ENCODE measurements around the gene HVCN1.
"Not testable (repeated sequence)": the region's sequence is repeated elsewhere in the genome, so short reads cannot be mapped to it uniquely, and the experiment has no call there.

The HVCN1 gene, protein sequence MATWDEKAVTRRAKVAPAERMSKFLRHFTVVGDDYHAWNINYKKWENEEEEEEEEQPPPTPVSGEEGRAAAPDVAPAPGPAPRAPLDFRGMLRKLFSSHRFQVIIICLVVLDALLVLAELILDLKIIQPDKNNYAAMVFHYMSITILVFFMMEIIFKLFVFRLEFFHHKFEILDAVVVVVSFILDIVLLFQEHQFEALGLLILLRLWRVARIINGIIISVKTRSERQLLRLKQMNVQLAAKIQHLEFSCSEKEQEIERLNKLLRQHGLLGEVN

GRCh38 chr12:110688446-110689280, at the start of gene HVCN1:
TSS of gene HVCN1 (minus strand) at chr12:110689115. CDS start at chr12:110683245, 5,870 bp downstream.
- Histone ChIP-seq H3K27me3 (ENCODE audit: insufficient read depth, low read length) (peaks cover 29% of the 10 kb centered on the region), H3K4me1 (ENCODE audit: control insufficient read depth, insufficient read depth, low read length, unreplicated experiment) (peaks cover 5% of the 10 kb centered on the region), H3K36me3 (ENCODE audit: insufficient read depth, low read length) (no peaks in the 10 kb centered on the region), H2AFZ (ENCODE audit: low read length, unreplicated experiment) (peak within 1 kb of the TSS; percentile 44), H3K79me2 (ENCODE audit: control insufficient read depth, insufficient read depth, low read length, unreplicated experiment) (no peaks in the 10 kb centered on the region), H3K27ac (ENCODE audit: low read depth, low read length) (no peak within 1 kb of the TSS), H3K4me3 (ENCODE audit: low read depth, low read length) (peak within 1 kb of the TSS; percentile 67)

DNA sequence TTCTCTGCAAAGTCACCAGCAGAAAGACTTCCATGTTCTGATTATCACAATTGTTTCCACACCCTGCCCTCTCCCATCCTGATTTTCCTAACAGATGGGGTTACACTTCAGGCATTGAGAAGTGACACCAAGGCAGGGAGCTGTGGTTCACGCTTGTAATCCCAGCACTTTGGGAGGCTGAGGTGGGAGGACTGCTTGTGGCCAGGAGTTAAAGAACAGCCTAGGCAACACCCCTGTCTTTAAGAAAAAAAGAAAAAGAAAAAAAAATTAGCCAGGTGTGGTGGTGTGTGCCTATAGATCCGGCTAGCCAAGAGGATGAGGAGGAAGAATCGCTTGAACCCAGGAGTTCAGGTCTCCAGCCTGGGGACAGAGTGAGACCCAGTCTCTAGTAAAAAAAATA, 48.6 kb upstream of the HVCN1 start:
- Histone ChIP-seq H2AFZ (ENCODE audit: low read length, unreplicated experiment) (no peak overlapping the region), H3K27me3 (ENCODE audit: insufficient read depth, low read length) (no peaks in the 10 kb centered on the region), H3K27ac (ENCODE audit: low read depth, low read length) (no peak overlapping the region), H3K4me1 (ENCODE audit: control insufficient read depth, insufficient read depth, low read length, unreplicated experiment) (peaks cover 36% of the 10 kb centered on the region), H3K4me3 (ENCODE audit: low read depth, low read length) (no peak overlapping the region), H3K36me3 (ENCODE audit: insufficient read depth, low read length) (0 out of 2 replicates have a peak, but pooled peaks cover 2% of the 10 kb centered on the region), H3K79me2 (ENCODE audit: control insufficient read depth, insufficient read depth, low read length, unreplicated experiment) (peaks cover 100% of the 10 kb centered on the region)

GRCh38 chr12:110737016-110737415, 48.1 kb upstream of the HVCN1 start:
- H3K79me2 ChIP-seq (ENCODE audit: control insufficient read depth, insufficient read depth, low read length, unreplicated experiment), result peaks cover 100% of the 10 kb centered on the region
- H3K4me1 ChIP-seq (ENCODE audit: control insufficient read depth, insufficient read depth, low read length, unreplicated experiment), result peaks cover 36% of the 10 kb centered on the region
- not testable (repeated sequence) for H2AFZ ChIP-seq (ENCODE audit: low read length, unreplicated experiment); H3K36me3 ChIP-seq (ENCODE audit: insufficient read depth, low read length); H3K27ac ChIP-seq (ENCODE audit: low read depth, low read length); H3K4me3 ChIP-seq (ENCODE audit: low read depth, low read length); H3K27me3 ChIP-seq (ENCODE audit: insufficient read depth, low read length)

GRCh38 chr12:110733900-110734299, 45.0 kb upstream of the HVCN1 start:
- peaks cover 24% of the 10 kb centered on the region for H3K4me1 ChIP-seq (ENCODE audit: control insufficient read depth, insufficient read depth, low read length, unreplicated experiment)
- no peak overlapping the region for H3K27ac ChIP-seq (ENCODE audit: low read depth, low read length)
- no peaks in the 10 kb centered on the region for H3K27me3 ChIP-seq (ENCODE audit: insufficient read depth, low read length)
- no peak overlapping the region for H3K4me3 ChIP-seq (ENCODE audit: low read depth, low read length)
- H2AFZ ChIP-seq (ENCODE audit: low read length, unreplicated experiment), result no peak overlapping the region
- peaks cover 26% of the 10 kb centered on the region for H3K36me3 ChIP-seq (ENCODE audit: insufficient read depth, low read length)
- H3K79me2 ChIP-seq (ENCODE audit: control insufficient read depth, insufficient read depth, low read length, unreplicated experiment), result peaks cover 93% of the 10 kb centered on the region

DNA sequence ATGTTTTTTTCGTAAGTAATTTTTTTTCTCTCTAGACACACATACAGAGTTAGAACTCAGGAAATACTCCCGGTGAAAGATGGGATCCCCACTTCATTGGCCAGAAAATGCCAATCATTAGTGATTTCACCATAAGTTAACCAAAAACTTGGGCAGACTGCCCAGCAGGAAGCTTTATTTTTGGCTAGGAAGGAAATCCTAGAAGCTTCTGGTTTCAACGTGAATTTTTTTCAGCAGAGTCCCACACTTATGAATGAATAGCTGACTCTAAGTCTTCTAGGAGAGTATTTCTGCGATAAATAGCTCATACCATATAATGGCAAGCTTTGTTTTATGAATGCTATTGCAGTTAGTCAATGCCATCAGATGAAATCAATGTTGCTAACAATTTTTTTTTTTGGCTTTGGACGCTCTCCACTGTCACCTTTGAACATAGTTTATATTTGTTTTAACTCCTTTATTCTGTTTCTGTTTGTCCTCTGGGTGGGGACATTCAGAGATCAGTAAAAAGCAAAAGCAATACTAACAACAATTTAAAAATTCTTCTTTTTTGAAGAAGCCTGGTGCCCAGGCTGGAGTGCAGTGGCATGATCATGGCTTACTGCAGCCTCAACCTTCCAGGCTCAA, 44.3 kb upstream of the HVCN1 start:
- peaks cover 30% of the 10 kb centered on the region for H3K36me3 ChIP-seq (ENCODE audit: insufficient read depth, low read length)
- H3K4me1 ChIP-seq (ENCODE audit: control insufficient read depth, insufficient read depth, low read length, unreplicated experiment), result peaks cover 22% of the 10 kb centered on the region
- H3K27ac ChIP-seq (ENCODE audit: low read depth, low read length), result no peak overlapping the region
- peaks cover 92% of the 10 kb centered on the region for H3K79me2 ChIP-seq (ENCODE audit: control insufficient read depth, insufficient read depth, low read length, unreplicated experiment)
- H2AFZ ChIP-seq (ENCODE audit: low read length, unreplicated experiment), result no peak overlapping the region
- no peak overlapping the region for H3K4me3 ChIP-seq (ENCODE audit: low read depth, low read length)
- H3K27me3 ChIP-seq (ENCODE audit: insufficient read depth, low read length), result no peaks in the 10 kb centered on the region

DNA sequence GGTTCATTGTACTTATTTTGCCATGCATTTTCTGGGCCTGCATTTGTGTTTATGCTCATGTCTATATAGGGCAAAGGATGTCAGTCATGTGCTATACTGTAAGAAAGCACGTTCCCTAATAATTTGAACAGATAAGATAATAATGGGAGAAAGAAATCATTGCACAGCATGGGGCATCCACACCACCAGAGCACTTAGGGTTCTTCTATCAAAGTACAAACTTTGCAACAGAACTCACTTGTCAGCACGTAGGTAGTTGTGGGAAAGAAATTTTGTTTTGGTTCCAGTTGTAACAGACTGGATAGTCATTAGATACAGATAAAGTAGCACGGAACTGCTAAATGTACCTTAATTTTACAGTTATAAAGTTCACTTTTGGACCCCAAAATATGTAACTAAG, 43.7 kb upstream of the HVCN1 start:
- no peak overlapping the region for H3K4me3 ChIP-seq (ENCODE audit: low read depth, low read length)
- peaks cover 86% of the 10 kb centered on the region for H3K79me2 ChIP-seq (ENCODE audit: control insufficient read depth, insufficient read depth, low read length, unreplicated experiment)
- H3K27me3 ChIP-seq (ENCODE audit: insufficient read depth, low read length), result no peaks in the 10 kb centered on the region
- peaks cover 30% of the 10 kb centered on the region for H3K36me3 ChIP-seq (ENCODE audit: insufficient read depth, low read length)
- peaks cover 15% of the 10 kb centered on the region for H3K4me1 ChIP-seq (ENCODE audit: control insufficient read depth, insufficient read depth, low read length, unreplicated experiment)
- H3K27ac ChIP-seq (ENCODE audit: low read depth, low read length), result no peak overlapping the region
- H2AFZ ChIP-seq (ENCODE audit: low read length, unreplicated experiment), result no peak overlapping the region

- Histone ChIP-seq H3K4me1 (ENCODE audit: control insufficient read depth, insufficient read depth, low read length, unreplicated experiment) (peaks cover 9% of the 10 kb centered on the region), H3K79me2 (ENCODE audit: control insufficient read depth, insufficient read depth, low read length, unreplicated experiment) (peaks cover 85% of the 10 kb centered on the region)
These were observed 42.6 kb upstream of the HVCN1 start for GRCh38 chr12:110731479-110731878.

DNA sequence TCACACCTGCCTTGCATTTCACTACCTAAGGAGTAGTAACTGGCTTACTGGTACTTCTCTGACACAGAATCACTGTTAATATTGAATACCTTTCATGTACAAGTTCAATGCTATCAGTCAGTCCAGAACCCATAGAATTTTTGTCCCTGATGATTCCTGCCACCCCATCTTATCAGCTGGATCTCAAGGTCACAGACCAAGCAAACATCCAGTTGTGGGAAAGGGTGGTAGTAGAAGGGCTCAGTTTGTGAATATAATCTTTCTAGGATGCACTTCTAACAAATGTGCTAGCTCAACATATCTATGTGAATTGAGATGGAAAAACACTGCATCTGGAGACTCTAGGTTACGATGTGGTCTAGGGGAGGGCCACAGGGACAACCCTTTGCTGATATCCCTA, 39.7 kb upstream of the HVCN1 start:
- Histone ChIP-seq H3K36me3 (ENCODE audit: insufficient read depth, low read length) (peaks cover 34% of the 10 kb centered on the region), H3K4me3 (ENCODE audit: low read depth, low read length) (no peak overlapping the region), H3K79me2 (ENCODE audit: control insufficient read depth, insufficient read depth, low read length, unreplicated experiment) (peaks cover 67% of the 10 kb centered on the region), H3K4me1 (ENCODE audit: control insufficient read depth, insufficient read depth, low read length, unreplicated experiment) (peaks cover 9% of the 10 kb centered on the region), H2AFZ (ENCODE audit: low read length, unreplicated experiment) (no peak overlapping the region), H3K27me3 (ENCODE audit: insufficient read depth, low read length) (no peaks in the 10 kb centered on the region), H3K27ac (ENCODE audit: low read depth, low read length) (no peak overlapping the region)

More at GRCh38 chr12:110731479-110731878, 42.6 kb upstream of the HVCN1 start:
- Histone ChIP-seq H3K4me3 (ENCODE audit: low read depth, low read length) (no peak overlapping the region), H3K27me3 (ENCODE audit: insufficient read depth, low read length) (no peaks in the 10 kb centered on the region), H3K36me3 (ENCODE audit: insufficient read depth, low read length) (peaks cover 30% of the 10 kb centered on the region), H3K27ac (ENCODE audit: low read depth, low read length) (no peak overlapping the region), H2AFZ (ENCODE audit: low read length, unreplicated experiment) (no peak overlapping the region)

DNA sequence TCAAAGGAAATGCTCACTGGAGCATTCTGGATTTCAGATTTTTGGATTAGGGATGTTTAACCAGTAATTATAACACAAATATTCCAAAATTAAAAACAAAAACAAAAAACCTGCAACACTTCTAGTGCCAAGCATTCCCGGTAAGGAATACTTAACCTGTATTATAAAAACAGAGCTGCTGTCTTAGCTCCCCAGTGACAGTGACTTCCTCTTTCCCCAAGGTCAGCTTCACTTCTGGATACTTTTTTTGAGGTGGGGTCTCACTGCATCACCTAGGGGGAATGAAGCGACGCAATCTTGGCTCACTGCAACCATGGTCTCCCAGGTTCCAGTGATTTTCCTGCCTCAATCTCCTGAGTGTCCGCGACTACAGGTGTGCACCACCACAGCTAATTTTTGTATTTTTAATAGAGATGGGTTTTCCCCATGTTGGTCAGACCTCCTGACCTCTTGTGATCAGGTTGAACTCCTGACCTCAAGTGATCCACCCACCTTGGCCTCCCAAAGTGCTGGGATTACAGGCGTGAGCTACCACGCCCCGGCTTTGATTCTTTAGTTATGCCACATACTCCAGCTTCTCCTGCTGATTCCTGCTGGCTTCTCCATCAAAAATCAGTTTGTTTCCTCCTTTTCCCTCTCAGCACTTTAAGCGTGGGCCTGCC, 37.9 kb upstream of the HVCN1 start:
- Histone ChIP-seq H3K4me1 (ENCODE audit: control insufficient read depth, insufficient read depth, low read length, unreplicated experiment) (no peaks in the 10 kb centered on the region), H3K27ac (ENCODE audit: low read depth, low read length) (no peak overlapping the region), H3K27me3 (ENCODE audit: insufficient read depth, low read length) (no peaks in the 10 kb centered on the region), H2AFZ (ENCODE audit: low read length, unreplicated experiment) (no peak overlapping the region), H3K36me3 (ENCODE audit: insufficient read depth, low read length) (peaks cover 37% of the 10 kb centered on the region), H3K4me3 (ENCODE audit: low read depth, low read length) (no peak overlapping the region), H3K79me2 (ENCODE audit: control insufficient read depth, insufficient read depth, low read length, unreplicated experiment) (peaks cover 49% of the 10 kb centered on the region)

DNA sequence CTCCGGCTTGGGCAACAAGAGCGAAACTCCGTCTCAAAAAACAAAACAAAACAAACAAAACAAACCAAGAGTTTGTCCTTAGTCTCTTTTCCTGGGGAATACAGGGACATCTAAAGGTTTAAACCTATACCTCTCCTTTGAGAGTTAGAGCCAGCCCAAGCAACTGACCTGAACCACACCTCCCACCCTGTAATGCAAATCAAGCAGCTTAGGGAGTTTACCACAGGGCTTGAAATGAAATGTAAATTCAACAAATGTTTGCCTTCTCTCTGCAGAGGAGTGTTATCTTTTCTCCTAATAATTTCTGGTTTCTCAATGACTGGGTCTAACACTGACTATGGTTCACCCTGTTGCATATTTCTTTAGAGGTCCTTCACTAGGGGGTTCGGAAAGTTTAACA, 37.1 kb upstream of the HVCN1 start:
- H3K4me3 ChIP-seq (ENCODE audit: low read depth, low read length), result no peak overlapping the region
- peaks cover 39% of the 10 kb centered on the region for H3K36me3 ChIP-seq (ENCODE audit: insufficient read depth, low read length)
- H2AFZ ChIP-seq (ENCODE audit: low read length, unreplicated experiment), result no peak overlapping the region
- no peaks in the 10 kb centered on the region for H3K4me1 ChIP-seq (ENCODE audit: control insufficient read depth, insufficient read depth, low read length, unreplicated experiment)
- H3K27ac ChIP-seq (ENCODE audit: low read depth, low read length), result no peak overlapping the region
- peaks cover 42% of the 10 kb centered on the region for H3K79me2 ChIP-seq (ENCODE audit: control insufficient read depth, insufficient read depth, low read length, unreplicated experiment)
- no peaks in the 10 kb centered on the region for H3K27me3 ChIP-seq (ENCODE audit: insufficient read depth, low read length)

All from ACC112 (cell line).